LNCaP clone FGC (cell line): Measurements from ENCODE around the gene TBC1D14.
A peak's percentile ranks its signal among the peaks of the same experiment; 100 is the strongest.

Source experiments
- DNase-seq: peaks from one replicate; pipeline ENCODE4 v3.0.0-alpha.2; 2011; ENCODE audit warnings: low read depth
- H3K4me3 ChIP-seq: 2 replicates; pipeline ENCODE4 v1.5.1; 2011; ENCODE audit warnings: mild to moderate bottlenecking, low read depth, low read length, control low read depth
- CTCF ChIP-seq: IDR thresholded peaks from 2 replicates; pipeline ENCODE4 v1.5.1; 2012; ENCODE audit warnings: mild to moderate bottlenecking; ENCODE audit not compliant: control insufficient read depth, insufficient read depth; ENCODE audit errors: extremely low read depth

The TBC1D14 gene

GRCh38 chr4:6986781-6987587 is 77.4 kb downstream of the TBC1D14 start:
- DNase-seq = peak; percentile 62
- TF ChIP-seq CTCF = no peak
- H3K4me3 ChIP-seq = peak overlapping the region; percentile 74

- peak overlapping the region; percentile 74 for H3K4me3 ChIP-seq
- DNase-seq = no peak
- no peak for TF ChIP-seq CTCF
These were observed 77.9 kb downstream of the TBC1D14 start for GRCh38 chr4:6987588-6987961.

- no peak for TF ChIP-seq CTCF
- no peak for DNase-seq
- peak overlapping the region; percentile 74 for H3K4me3 ChIP-seq
These were observed 78.5 kb downstream of the TBC1D14 start for GRCh38 chr4:6988016-6988715.

GRCh38 chr4:6989331-6989923 is 79.8 kb downstream of the TBC1D14 start:
- TF ChIP-seq CTCF = no peak
- peak overlapping the region; percentile 74 for H3K4me3 ChIP-seq
- DNase-seq = peak; percentile 41

- no peak for DNase-seq
- H3K4me3 ChIP-seq = no peak overlapping the region
- TF ChIP-seq CTCF = no peak
These were observed 81.0 kb downstream of the TBC1D14 start for GRCh38 chr4:6990661-6991060.

- no peak for TF ChIP-seq CTCF
- H3K4me3 ChIP-seq = peak overlapping the region; percentile 29
- DNase-seq = no peak
These were observed 81.6 kb downstream of the TBC1D14 start for GRCh38 chr4:6991249-6991648.
